K562 (cell line): ENCODE measurements around the gene CBX4. TPM values are rescaled to one million over a fixed set of nuclear protein-coding genes. Genes with fewer than 3 reads are reported as not detected.

ENCODE experiments used
- CEBPB ChIP-seq: fragments of 450-650 bp; IDR thresholded peaks from 2 replicates; pipeline ENCODE4 v1.6.1; 2016; ENCODE audit warnings: missing genetic modification characterization, missing compliant biosample characterization
- ERF ChIP-seq: fragments of 450-650 bp; formaldehyde crosslinking; IDR thresholded peaks from 2 replicates; pipeline ENCODE4 v1.4.0; 2020; ENCODE audit warnings: mild to moderate bottlenecking, mixed read lengths
- EWSR1 ChIP-seq: fragments of 450-650 bp; IDR thresholded peaks from 2 replicates; pipeline ENCODE4 v1.6.1; 2018; ENCODE audit warnings: borderline replicate concordance, mild to moderate bottlenecking, low read depth, moderate library complexity; ENCODE audit not compliant: partially characterized antibody
- GABPB2 ChIP-seq: fragments of 250-450 bp; sonication (Bioruptor Pico); conservative IDR thresholded peaks from 2 replicates; pipeline ENCODE4 v1.5.1; 2021; ENCODE audit warnings: mild to moderate bottlenecking
- GTF2B ChIP-seq: IDR thresholded peaks from 2 replicates; pipeline ENCODE4 v1.6.1; 2011; ENCODE audit not compliant: insufficient read length; ENCODE audit errors: extremely low read depth
- HDAC2 ChIP-seq: fragments of 450-650 bp; IDR thresholded peaks from 2 replicates; pipeline ENCODE4 v1.6.1; 2016; ENCODE audit warnings: mild to moderate bottlenecking
- HES1 ChIP-seq: fragments of 450-650 bp; IDR thresholded peaks from 2 replicates; pipeline ENCODE4 v1.6.1; 2016; ENCODE audit warnings: low read depth, mild to moderate bottlenecking, moderate library complexity
- KDM1A ChIP-seq, 2 experiments: fragments of 450-650 bp; IDR thresholded peaks; 2 replicates each; pipeline ENCODE4 v1.6.1; 2016; ENCODE audit warnings: mild to moderate bottlenecking in 2 of 2
- MAFG ChIP-seq: fragments of 450-650 bp; conservative IDR thresholded peaks from 2 replicates; pipeline ENCODE4 v1.6.1; 2016; ENCODE audit warnings: missing genetic modification characterization, missing compliant biosample characterization
- NRF1 ChIP-seq, 2 experiments: fragments of 450-650 bp; IDR thresholded peaks in 1 of 2; conservative IDR thresholded peaks in 1 of 2; 2 replicates each; pipeline ENCODE4 v1.6.1; 2014; ENCODE audit warnings: mild to moderate bottlenecking in 2 of 2
- POLR2A ChIP-seq: fragments of 450-650 bp; conservative IDR thresholded peaks from 2 replicates; pipeline ENCODE4 v1.6.1; 2016
- PPARD ChIP-seq: fragments of 250-450 bp; sonication (Bioruptor Pico); IDR thresholded peaks from 2 replicates; pipeline ENCODE4 v1.8.0; 2022; ENCODE audit warnings: inconsistent platforms, mild to moderate bottlenecking, moderate library complexity
- PTBP1 ChIP-seq: fragments of 200-400 bp; formaldehyde crosslinking; IDR thresholded peaks from 2 replicates; pipeline ENCODE4 v1.6.1; 2017; ENCODE audit warnings: low read depth, low read length
- RBFOX2 ChIP-seq: fragments of 200-400 bp; formaldehyde crosslinking; IDR thresholded peaks from 2 replicates; pipeline ENCODE4 v1.6.1; 2017; ENCODE audit warnings: low read depth, mild to moderate bottlenecking, low read length, moderate library complexity
- RNF2 ChIP-seq: sonication (generic); IDR thresholded peaks from 2 replicates; pipeline ENCODE4 v1.6.1; 2016
- SIX5 ChIP-seq, 2 experiments: IDR thresholded peaks; 2 replicates each; pipeline ENCODE4 v1.6.1; 2011; ENCODE audit warnings: low read length in 2 of 2, borderline replicate concordance in 1 of 2, low read depth in 1 of 2, mild to moderate bottlenecking in 1 of 2, moderate library complexity in 1 of 2; ENCODE audit not compliant: insufficient read depth in 1 of 2
- SMAD1 ChIP-seq: fragments of 150-350 bp; IDR thresholded peaks from 2 replicates; pipeline ENCODE4 v1.6.1; 2014; ENCODE audit warnings: low read length, low read depth; ENCODE audit not compliant: partially characterized antibody
- SNRNP70 ChIP-seq: fragments of 200-400 bp; formaldehyde crosslinking; optimal IDR thresholded peaks from 2 replicates; pipeline ENCODE3; 2017; ENCODE audit warnings: low read depth, low read length
- XRCC5 ChIP-seq: fragments of 200-400 bp; formaldehyde crosslinking; IDR thresholded peaks from 2 replicates; pipeline ENCODE4 v1.6.1; 2017; ENCODE audit warnings: low read depth, mild to moderate bottlenecking, low read length
- ZBTB11 ChIP-seq, 3 experiments: fragments of 200-800 bp in 1 of 3; fragments of 250-450 bp in 1 of 3; fragments of 450-650 bp in 1 of 3; sonication (Bioruptor Pico) in 1 of 3; sonication (Bioruptor generic) in 1 of 3; formaldehyde crosslinking in 1 of 3; IDR thresholded peaks; 2 replicates each; pipeline versions ENCODE4 v1.6.1 to v1.8.0; 2016 to 2022; ENCODE audit warnings: mild to moderate bottlenecking in 2 of 3, missing genetic modification characterization in 2 of 3, missing compliant biosample characterization in 1 of 3, moderate library complexity in 1 of 3
- ZNF134 ChIP-seq: fragments of 250-450 bp; sonication (Bioruptor Pico); conservative IDR thresholded peaks from 2 replicates; pipeline ENCODE4 v1.4.0; 2020
- ZNF165 ChIP-seq: fragments of 250-450 bp; sonication (Bioruptor Pico); IDR thresholded peaks from 2 replicates; pipeline ENCODE4 v1.4.0; 2020; ENCODE audit warnings: borderline replicate concordance
- ZNF41 ChIP-seq: fragments of 250-450 bp; sonication (Bioruptor Pico); conservative IDR thresholded peaks from 2 replicates; pipeline ENCODE4 v1.4.0; 2020; ENCODE audit warnings: mild to moderate bottlenecking
- ZNF586 ChIP-seq: fragments of 450-650 bp; formaldehyde crosslinking; conservative IDR thresholded peaks from 2 replicates; pipeline ENCODE4 v1.4.0; 2020; ENCODE audit warnings: mild to moderate bottlenecking, moderate library complexity
- ZNF589 ChIP-seq: fragments of 200-800 bp; sonication (Bioruptor generic); IDR thresholded peaks from 2 replicates; pipeline ENCODE4 v1.6.1; 2016; ENCODE audit warnings: low read depth, missing genetic modification characterization, missing compliant biosample characterization
- ZNF644 ChIP-seq: fragments of 200-800 bp; sonication (Bioruptor generic); IDR thresholded peaks from 2 replicates; pipeline ENCODE4 v1.6.1; 2016; ENCODE audit warnings: low read depth, missing genetic modification characterization, missing compliant biosample characterization
- polyA plus RNA-seq, 8 experiments: library from polyadenylated mRNA; depleted of rRNA in 4 of 8; stranded (reverse) in 5 of 8; unstranded in 3 of 8; fragments of >200 nt; fragmentation: Nextera tagmentation in 2 of 8; fragmentation: Illumina TruSeq in 1 of 8; extraction: Ambion mirVana in 2 of 8; extraction: Trizol in 1 of 8; gene quantifications; 2 replicates each; pipeline versions ENCODE4 v1.2.1 to v1.2.3, GENCODE V29; 2011 to 2014; ENCODE audit warnings: inconsistent platforms in 1 of 8, missing spikeins in 1 of 8
- total RNA-seq, 7 experiments: library from RNA; depleted of rRNA in 6 of 7; stranded (reverse); fragments of >200 nt in 6 of 7; fragmentation: Illumina TruSeq in 2 of 7; extraction: Trizol in 2 of 7; gene quantifications; 2 replicates each; pipeline versions ENCODE4 v1.2.1 to v1.2.3, GENCODE V29; 2011 to 2021; ENCODE audit warnings: low replicate concordance in 1 of 7

Gene CBX4
- total and polyA plus RNA-seq, 9 of the 15 experiments (the other 6 are each of a cell fraction or from before 2014, with no cell fraction given): 0.98 to 50.5 (median 10.0) TPM

- TF ChIP-seq PTBP1: no peak
- no peak for TF ChIP-seq GABPB2 (CRISPR knock-in tag)
- no peak for TF ChIP-seq ZNF589 (CRISPR knock-in tag)
- no peak for TF ChIP-seq NRF1 (conservative IDR thresholded peaks at IDR 0.05 in 1 of 2, IDR thresholded peaks at IDR 0.05 in 1 of 2)
- TF ChIP-seq EWSR1: no peak
- no peak for TF ChIP-seq ZNF41 (CRISPR knock-in tag)
- TF ChIP-seq GTF2B: no peak
- peak; percentile 84 for TF ChIP-seq RBFOX2
- no peak for TF ChIP-seq SIX5 (IDR thresholded peaks at IDR 0.05; ENCODE audit: borderline replicate concordance in 1 of 2, insufficient read depth in 1 of 2, low read depth in 1 of 2, low read length in 2 of 2)
- peak; percentile 30 for TF ChIP-seq CEBPB (tag)
- TF ChIP-seq ZNF586 (CRISPR knock-in tag): no peak
- 0 out of 2 replicates have a peak, but pooled peaks have one; percentile 13 for TF ChIP-seq HDAC2
- no peak for TF ChIP-seq POLR2A
- TF ChIP-seq ZBTB11 (CRISPR knock-in tag; IDR thresholded peaks at IDR 0.05): peak in 1 of 3 experiments; percentile 40; a peak in 2 of 6 replicates
- TF ChIP-seq XRCC5: peak; percentile 29; the same call in 1 of the 2 replicates
- no peak for TF ChIP-seq HES1
- no peak for TF ChIP-seq MAFG (tag)
- TF ChIP-seq ZNF134 (CRISPR knock-in tag): no peak
- no peak for TF ChIP-seq KDM1A (IDR thresholded peaks at IDR 0.05)
- TF ChIP-seq ZNF165 (CRISPR knock-in tag): no peak
- TF ChIP-seq SNRNP70: no peak
- TF ChIP-seq PPARD (CRISPR knock-in tag): no peak
- no peak for TF ChIP-seq RNF2
- no peak for TF ChIP-seq ZNF644 (tag)
- no peak for TF ChIP-seq ERF
- no peak for TF ChIP-seq SMAD1
Observed at GRCh38 chr17:79838522-79839274, 542 bp downstream of the CBX4 start (continued).
